HCT116 (cell line): ENCODE results near the gene ADRM1. TPM values are rescaled to one million over a fixed set of nuclear protein-coding genes. Genes with fewer than 3 reads are reported as not detected.
A peak's percentile ranks its signal among the peaks of the same experiment; 100 is the strongest.

Source experiments
- ATAC-seq: fragments of 200-7000 bp; cut with Tn5 transposase; 2 replicates; pipeline ENCODE4 v1.9.1; 2020; ENCODE audit warnings: mild to moderate bottlenecking, moderate library complexity
- BruUV-seq: library from RNA; stranded (reverse); fragments of 400-500 nt; replicated peaks from 2 replicates; lab custom pipeline; 2021; lab: Mats Ljungman, UMichigan
- CTCF ChIA-PET: fragments of 300-600 bp; sonication (Branson Sonifier 250); formaldehyde crosslinking; loops from one replicate; lab custom pipeline; 2021; ENCODE audit warnings: antibody characterized with exemption; lab: Charles Lee
- POLR2A ChIA-PET: fragments of 300-600, 350-600 bp; sonication (Branson Sonifier 250); formaldehyde crosslinking; loops from one replicate; lab custom pipeline; 2021; ENCODE audit warnings: antibody characterized with exemption; lab: Charles Lee
- RAD21 ChIA-PET, 2 experiments: fragments of 300-600 bp; sonication (Branson Sonifier 250); formaldehyde crosslinking; loops; one replicate each; lab custom pipeline; 2023; ENCODE audit warnings: low total read pairs in 2 of 2; ENCODE audit not compliant: uncharacterized antibody in 2 of 2, unreplicated experiment in 2 of 2, low non-redundant PET in 1 of 2; lab: Charles Lee
- DNase-seq: peaks from one replicate; pipeline ENCODE4 v3.0.0-alpha.2; 2010; ENCODE audit warnings: low read depth, low spot score
- H2AFZ ChIP-seq: fragments of 200-600 bp; shearing (Covaris generic), sonication (generic); 2 replicates; pipeline ENCODE4 v1.6.1; 2017; ENCODE audit warnings: low read depth, mixed run types, mixed read lengths, antibody characterized with exemption, low read length; ENCODE audit not compliant: poor library complexity, severe bottlenecking
- H3K27ac ChIP-seq: 2 replicates; pipeline ENCODE4 v1.5.1; 2012; ENCODE audit warnings: low read depth, low read length
- H3K27me3 ChIP-seq: fragments of 200-600 bp; sonication (generic); 2 replicates; pipeline ENCODE4 v1.6.1; 2016; ENCODE audit warnings: mixed run types, low read length, mixed read lengths; ENCODE audit not compliant: insufficient read depth
- H3K36me3 ChIP-seq, 2 experiments: fragments of 200-500 bp in 1 of 2; fragments of 200-600 bp in 1 of 2; sonication (Bioruptor generic) in 1 of 2; sonication (generic) in 1 of 2; 2 replicates each; pipeline versions ENCODE4 v1.5.1 to v1.6.1; 2014 to 2016; ENCODE audit warnings: low read length in 2 of 2, inconsistent platforms in 1 of 2, mixed read lengths in 1 of 2, mixed run types in 1 of 2; ENCODE audit not compliant: insufficient read depth in 2 of 2, control insufficient read depth in 1 of 2
- H3K4me1 ChIP-seq, 2 experiments: fragments of 200-600 bp in 1 of 2; sonication (generic) in 1 of 2; 2 replicates each; pipeline versions ENCODE4 v1.5.1 to v1.6.1; 2012 to 2017; ENCODE audit warnings: low read length in 2 of 2, inconsistent platforms in 1 of 2, mild to moderate bottlenecking in 1 of 2, mixed read lengths in 1 of 2, mixed run types in 1 of 2, moderate library complexity in 1 of 2; ENCODE audit not compliant: insufficient read depth in 2 of 2, control insufficient read depth in 1 of 2
- H3K4me2 ChIP-seq: fragments of 200-600 bp; sonication (generic); 2 replicates; pipeline ENCODE4 v1.6.1; 2017; ENCODE audit warnings: mixed run types, low read length, mixed read lengths
- H3K4me3 ChIP-seq, 2 experiments: fragments of 200-600 bp in 1 of 2; sonication (generic) in 1 of 2; replicated peaks in 1 of 2; 2 replicates each; pipeline ENCODE4 v1.5.1; 2011 to 2016; ENCODE audit warnings: low read length in 2 of 2, control low read depth in 1 of 2, low read depth in 1 of 2, mild to moderate bottlenecking in 1 of 2, mixed read lengths in 1 of 2, mixed run types in 1 of 2
- H3K79me2 ChIP-seq: fragments of 200-600 bp; sonication (generic); 2 replicates; pipeline ENCODE4 v1.6.1; 2017; ENCODE audit warnings: mild to moderate bottlenecking, mixed run types, low read length, moderate library complexity, mixed read lengths; ENCODE audit not compliant: insufficient read depth
- H3K9ac ChIP-seq: fragments of 200-600 bp; sonication (generic); 2 replicates; pipeline ENCODE4 v1.6.1; 2016; ENCODE audit warnings: low read length, mixed read lengths
- H3K9me2 ChIP-seq: fragments of 200-600 bp; sonication (generic), shearing (Covaris generic); 2 replicates; pipeline ENCODE4 v1.6.1; 2017; ENCODE audit warnings: mixed run types, mild to moderate bottlenecking, moderate library complexity; ENCODE audit not compliant: insufficient read depth
- H3K9me3 ChIP-seq, 2 experiments: fragments of 200-500 bp in 1 of 2; fragments of 200-600 bp in 1 of 2; sonication (Bioruptor generic) in 1 of 2; sonication (generic) in 1 of 2; 2 replicates each; pipeline ENCODE4 v1.6.1; 2014 to 2017; ENCODE audit warnings: low read length in 2 of 2, mixed read lengths in 2 of 2, inconsistent platforms in 1 of 2, low read depth in 1 of 2, mild to moderate bottlenecking in 1 of 2, mixed run types in 1 of 2, moderate library complexity in 1 of 2; ENCODE audit not compliant: control insufficient read depth in 1 of 2, insufficient read depth in 1 of 2
- H4K20me1 ChIP-seq: fragments of 200-600 bp; sonication (generic), shearing (Covaris generic); 2 replicates; pipeline ENCODE4 v1.6.1; 2017; ENCODE audit warnings: mixed run types, mild to moderate bottlenecking, moderate library complexity; ENCODE audit not compliant: insufficient read depth
- CBX3 ChIP-seq: IDR thresholded peaks from 2 replicates; pipeline ENCODE4 v1.6.1; 2012; ENCODE audit warnings: low read depth
- EGR1 ChIP-seq: IDR thresholded peaks from 2 replicates; pipeline ENCODE4 v1.6.1; 2012; ENCODE audit warnings: low read depth
- ELF1 ChIP-seq: IDR thresholded peaks from 2 replicates; pipeline ENCODE4 v1.6.1; 2012; ENCODE audit warnings: low read depth, borderline replicate concordance
- EZH2phosphoT487 ChIP-seq: fragments of 200-600 bp; IDR thresholded peaks from 2 replicates; pipeline ENCODE4 v1.6.1; 2018; ENCODE audit warnings: antibody characterized with exemption, borderline replicate concordance
- SIN3A ChIP-seq: IDR thresholded peaks from 2 replicates; pipeline ENCODE4 v1.6.1; 2012; ENCODE audit warnings: low read depth
- YY1 ChIP-seq: IDR thresholded peaks from 2 replicates; pipeline ENCODE4 v1.6.1; 2011; ENCODE audit warnings: low read length, low read depth, moderate library complexity, mild to moderate bottlenecking; ENCODE audit not compliant: insufficient replicate concordance; ENCODE audit errors: extremely low read depth
- ZFX ChIP-seq: fragments of 450-650 bp; IDR thresholded peaks from 2 replicates; pipeline ENCODE4 v1.6.1; 2017
- ZNF274 ChIP-seq: fragments of 200-500 bp; sonication (Bioruptor generic); IDR thresholded peaks from 2 replicates; pipeline ENCODE4 v1.6.1; 2014; ENCODE audit warnings: mild to moderate bottlenecking, low read depth, low read length, inconsistent platforms
- intact Hi-C: fragments of 100-400 bp; cut with micrococcal nuclease; formaldehyde crosslinking; loops from 2 replicates; pipeline ENCODE4 v1.10.0; 2022
- total RNA-seq: library from RNA; stranded (reverse); gene quantifications from one replicate; pipeline ENCODE4 v1.2.1, GENCODE V29; 2021; ENCODE audit not compliant: unreplicated experiment
- TF ChIP-seq, protein P1 (sequence below), 3 experiments: fragments of 200-600 bp in 1 of 3; sonication (generic) in 1 of 3; IDR thresholded peaks in 2 of 3; conservative IDR thresholded peaks in 1 of 3; 2 replicates each; pipeline ENCODE4 v1.5.1; 2012 to 2017; ENCODE audit warnings: low read depth in 2 of 3, low read length in 2 of 3, antibody characterized with exemption in 1 of 3, borderline replicate concordance in 1 of 3, control low read depth in 1 of 3, mild to moderate bottlenecking in 1 of 3, mixed read lengths in 1 of 3, mixed run types in 1 of 3, moderate library complexity in 1 of 3; ENCODE audit not compliant: insufficient read depth in 1 of 3
- TF ChIP-seq, protein P2 (sequence below): IDR thresholded peaks from 2 replicates; pipeline ENCODE4 v1.6.1; 2011; ENCODE audit warnings: mild to moderate bottlenecking, low read length, moderate library complexity; ENCODE audit not compliant: insufficient replicate concordance; ENCODE audit errors: extremely low read depth

Gene ADRM1
- total RNA-seq, 1 experiment from 2014 or later: 158 TPM

DNA sequence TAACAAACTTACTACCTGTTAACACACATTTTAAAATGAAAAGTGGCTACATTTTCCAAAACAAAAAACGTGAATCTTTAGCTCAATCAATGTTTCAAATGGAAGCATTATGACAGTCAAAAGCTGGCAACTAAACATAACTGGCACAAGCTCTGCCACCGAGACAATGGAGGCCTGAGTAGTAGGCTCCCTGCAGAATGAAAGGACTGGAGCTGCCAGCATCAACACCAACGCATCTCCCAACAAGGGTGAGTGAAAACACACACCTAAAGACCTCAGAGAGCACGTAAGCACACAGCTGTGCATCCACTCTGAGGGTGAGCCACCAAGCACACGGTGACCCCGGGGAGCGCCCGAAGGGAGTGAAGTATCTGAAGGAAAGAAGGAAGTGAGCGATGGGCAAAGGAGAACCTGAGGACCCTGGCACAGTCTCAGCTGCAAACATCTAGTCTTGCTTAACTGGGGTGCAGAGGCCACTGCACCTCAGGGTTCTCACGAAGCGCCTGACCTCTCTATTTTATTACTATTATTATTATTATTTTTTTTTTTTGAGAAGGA is 1.6 kb upstream of the ADRM1 start:
- Histone ChIP-seq H3K4me1 (peaks cover 17 to 39% of the 10 kb centered on the region in 2 experiments), H3K4me3 (no peak overlapping the region; a peak in 1 of 4 replicates), H3K27ac (peak overlapping the region; percentile 95; the same call in 1 of the 2 replicates), H3K9me3 (no peaks in the 10 kb centered on the region), H3K36me3 (peaks cover 12 to 28% of the 10 kb centered on the region in 2 experiments; a peak in 3 of 4 replicates), H2AFZ (no peak overlapping the region), H4K20me1 (peaks cover 19% of the 10 kb centered on the region; the same call in 1 of the 2 replicates), H3K4me2 (no peak overlapping the region), H3K9ac (0 out of 2 replicates have a peak overlapping the region, but pooled peaks have one; percentile 14), H3K9me2 (no peaks in the 10 kb centered on the region), H3K27me3 (no peaks in the 10 kb centered on the region), H3K79me2 (peaks cover 34% of the 10 kb centered on the region)
- ChIA-PET CTCF (interaction anchor here (0.7 to 2.6 kb wide), 5 partner anchors 68 to 126 kb away, joined by 3 to 25 read pairs (median 4); partner anchors contain the start of genes RBBP8NL and RPS21), POLR2A (interaction anchor here (1.0 kb wide), 1 partner anchor 82 kb away, joined by 4 read pairs; no protein-coding TSS in a partner anchor), RAD21 (no interaction called here)
- DNase-seq (no peak), ATAC-seq (no peak)
- 0 out of 2 replicates have a peak, but pooled peaks have one; percentile 35 for TF ChIP-seq SIN3A
- TF ChIP-seq ZFX: no peak
- intact Hi-C loops: loop anchor here (5.0 to 10.0 kb wide), 3 partner anchors 66 to 504 kb away; partner anchors contain the start of genes LAMA5 and OGFR
- BruUV-seq: no TSS peak

DNA sequence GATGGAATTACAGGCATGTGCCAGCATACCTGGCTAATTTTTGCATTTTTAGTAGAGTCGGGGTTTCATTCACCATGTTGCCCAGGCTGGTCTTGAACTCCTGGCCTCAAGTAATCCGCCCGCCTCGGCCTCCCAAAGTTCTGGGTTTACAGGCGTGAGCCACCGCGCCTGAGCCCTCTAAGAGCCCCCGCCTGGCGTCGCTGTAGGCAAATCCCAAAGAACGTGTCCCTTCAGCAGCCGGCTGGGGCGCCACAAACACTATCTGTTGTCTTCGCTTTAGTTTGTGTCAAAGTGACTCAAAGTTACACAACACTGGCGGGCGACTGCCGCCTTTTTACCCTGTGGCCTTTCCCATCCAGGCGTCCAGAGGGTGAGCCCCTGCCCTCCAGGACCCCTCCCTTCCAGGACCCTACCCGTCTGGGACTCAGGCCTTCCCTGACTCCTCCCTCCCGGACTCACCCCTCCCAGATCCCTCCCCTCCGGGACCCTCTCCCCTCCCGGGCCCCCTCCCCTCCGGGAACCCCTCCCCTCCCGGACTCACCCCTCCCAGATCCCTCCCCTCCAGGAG is 940 bp upstream of the ADRM1 start:
- H2AFZ ChIP-seq: no peak overlapping the region
- no TSS peak for BruUV-seq
- H4K20me1 ChIP-seq: peaks cover 19% of the 10 kb centered on the region; the same call in 1 of the 2 replicates
- intact Hi-C loops: loop anchor here (1.0 to 10.0 kb wide), 5 partner anchors 65 to 503 kb away; partner anchors contain the start of genes LAMA5, OGFR and RPS21
- H3K9ac ChIP-seq: peak overlapping the region; percentile 94
- ATAC-seq: peak; percentile 68
- no peaks in the 10 kb centered on the region for H3K9me3 ChIP-seq
- peak; percentile 89 for DNase-seq
- peak overlapping the region; percentile 98 for H3K4me2 ChIP-seq
- ChIA-PET RAD21 (interaction anchor here (0.5 to 1.0 kb wide), 7 partner anchors 17 to 85 kb away, joined by 3 to 8 read pairs (median 4); partner anchors contain the start of gene RPS21 (in 1 of the 2)), CTCF (interaction anchor here (0.6 to 2.6 kb wide), 9 partner anchors 10 to 492 kb away, joined by 3 to 25 read pairs (median 4); partner anchors contain the start of gene RBBP8NL), POLR2A (interaction anchor here (0.7 to 0.8 kb wide), 2 partner anchors 81 to 84 kb away, joined by 3 read pairs; no protein-coding TSS in a partner anchor)
- H3K36me3 ChIP-seq: peaks cover 18 to 35% of the 10 kb centered on the region in 2 experiments
- H3K4me3 ChIP-seq: peak overlapping the region; percentile 65 to 99
- no peaks in the 10 kb centered on the region for H3K27me3 ChIP-seq
- H3K9me2 ChIP-seq: no peaks in the 10 kb centered on the region
- H3K27ac ChIP-seq: peak overlapping the region; percentile 95
- H3K4me1 ChIP-seq: peaks cover 17 to 40% of the 10 kb centered on the region in 2 experiments
- peaks cover 41% of the 10 kb centered on the region for H3K79me2 ChIP-seq
- TF ChIP-seq, protein P1, sequence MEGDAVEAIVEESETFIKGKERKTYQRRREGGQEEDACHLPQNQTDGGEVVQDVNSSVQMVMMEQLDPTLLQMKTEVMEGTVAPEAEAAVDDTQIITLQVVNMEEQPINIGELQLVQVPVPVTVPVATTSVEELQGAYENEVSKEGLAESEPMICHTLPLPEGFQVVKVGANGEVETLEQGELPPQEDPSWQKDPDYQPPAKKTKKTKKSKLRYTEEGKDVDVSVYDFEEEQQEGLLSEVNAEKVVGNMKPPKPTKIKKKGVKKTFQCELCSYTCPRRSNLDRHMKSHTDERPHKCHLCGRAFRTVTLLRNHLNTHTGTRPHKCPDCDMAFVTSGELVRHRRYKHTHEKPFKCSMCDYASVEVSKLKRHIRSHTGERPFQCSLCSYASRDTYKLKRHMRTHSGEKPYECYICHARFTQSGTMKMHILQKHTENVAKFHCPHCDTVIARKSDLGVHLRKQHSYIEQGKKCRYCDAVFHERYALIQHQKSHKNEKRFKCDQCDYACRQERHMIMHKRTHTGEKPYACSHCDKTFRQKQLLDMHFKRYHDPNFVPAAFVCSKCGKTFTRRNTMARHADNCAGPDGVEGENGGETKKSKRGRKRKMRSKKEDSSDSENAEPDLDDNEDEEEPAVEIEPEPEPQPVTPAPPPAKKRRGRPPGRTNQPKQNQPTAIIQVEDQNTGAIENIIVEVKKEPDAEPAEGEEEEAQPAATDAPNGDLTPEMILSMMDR (IDR thresholded peaks at IDR 0.05 in 2 of 3, conservative IDR thresholded peaks at IDR 0.05 in 1 of 3; ENCODE audit: borderline replicate concordance in 1 of 3, insufficient read depth in 1 of 3, low read depth in 2 of 3, low read length in 2 of 3): peak; percentile 68 to 99 (median 86)
- TF ChIP-seq CBX3: peak; percentile 95
- 0 out of 2 replicates have a peak, but pooled peaks have one; percentile 0 for TF ChIP-seq SIN3A
- no peak for TF ChIP-seq EZH2phosphoT487
- no peak for TF ChIP-seq ZFX
- no peak for TF ChIP-seq ELF1
- no peak for TF ChIP-seq EGR1
- TF ChIP-seq YY1: peak; percentile 31
- TF ChIP-seq, protein P2, sequence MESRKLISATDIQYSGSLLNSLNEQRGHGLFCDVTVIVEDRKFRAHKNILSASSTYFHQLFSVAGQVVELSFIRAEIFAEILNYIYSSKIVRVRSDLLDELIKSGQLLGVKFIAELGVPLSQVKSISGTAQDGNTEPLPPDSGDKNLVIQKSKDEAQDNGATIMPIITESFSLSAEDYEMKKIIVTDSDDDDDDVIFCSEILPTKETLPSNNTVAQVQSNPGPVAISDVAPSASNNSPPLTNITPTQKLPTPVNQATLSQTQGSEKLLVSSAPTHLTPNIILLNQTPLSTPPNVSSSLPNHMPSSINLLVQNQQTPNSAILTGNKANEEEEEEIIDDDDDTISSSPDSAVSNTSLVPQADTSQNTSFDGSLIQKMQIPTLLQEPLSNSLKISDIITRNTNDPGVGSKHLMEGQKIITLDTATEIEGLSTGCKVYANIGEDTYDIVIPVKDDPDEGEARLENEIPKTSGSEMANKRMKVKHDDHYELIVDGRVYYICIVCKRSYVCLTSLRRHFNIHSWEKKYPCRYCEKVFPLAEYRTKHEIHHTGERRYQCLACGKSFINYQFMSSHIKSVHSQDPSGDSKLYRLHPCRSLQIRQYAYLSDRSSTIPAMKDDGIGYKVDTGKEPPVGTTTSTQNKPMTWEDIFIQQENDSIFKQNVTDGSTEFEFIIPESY: no peak
- no peak for TF ChIP-seq ZNF274
